NCI-H128 (cell line): ENCODE measurements around the gene ORM1.

Experiments
- DNase-seq: peaks from one replicate; lab custom pipeline; 2025; ENCODE audit not compliant: unreplicated experiment; lab: John Stamatoyannopoulos, UW

The ORM1 gene

DNA sequence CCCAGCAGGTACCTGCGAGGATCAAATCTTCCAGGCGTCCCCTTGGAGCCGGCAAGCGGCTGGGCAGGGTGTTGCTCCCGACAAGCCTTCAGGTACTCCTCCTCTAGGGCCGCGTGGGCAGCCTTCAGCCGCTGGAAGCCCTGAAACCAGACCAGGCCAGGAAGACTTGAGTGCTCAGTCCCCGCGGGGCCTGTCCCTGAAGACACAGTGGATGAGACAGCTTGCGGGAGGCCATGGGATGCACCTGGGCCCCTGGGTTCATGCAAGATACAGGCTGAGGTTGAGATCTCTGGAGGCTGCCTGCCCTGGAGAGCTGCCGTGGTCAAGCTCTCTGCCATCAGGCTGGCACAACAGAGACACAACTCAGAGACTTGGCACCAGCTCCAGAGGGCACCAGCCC lies 39.5 kb downstream of the ORM1 start:
- no peak for DNase-seq

DNA sequence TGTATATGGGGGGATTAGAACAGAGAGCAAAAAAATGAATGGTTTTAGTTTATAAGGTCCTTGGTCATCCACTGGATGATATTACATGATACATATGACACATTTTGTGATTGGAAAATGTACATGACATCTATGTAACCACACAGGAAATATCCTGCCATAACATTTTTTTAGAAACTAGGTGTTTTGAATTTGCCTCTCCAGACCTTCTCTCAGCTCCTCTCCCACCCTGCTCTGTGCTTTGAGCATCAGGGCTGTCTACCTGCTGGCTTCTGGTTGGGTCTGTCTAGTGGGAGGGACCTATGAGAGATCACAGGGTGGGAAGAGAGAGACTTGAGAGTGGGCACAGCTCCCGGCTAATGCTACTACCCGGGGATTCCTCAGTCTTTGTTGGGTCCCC lies 40.5 kb downstream of the ORM1 start:
- DNase-seq, result no peak

GRCh38 chr9:114364134-114365041 lies 41.5 kb downstream of the ORM1 start:
- no peak for DNase-seq

GRCh38 chr9:114365194-114365593 lies 42.3 kb downstream of the ORM1 start:
- no peak for DNase-seq

DNA sequence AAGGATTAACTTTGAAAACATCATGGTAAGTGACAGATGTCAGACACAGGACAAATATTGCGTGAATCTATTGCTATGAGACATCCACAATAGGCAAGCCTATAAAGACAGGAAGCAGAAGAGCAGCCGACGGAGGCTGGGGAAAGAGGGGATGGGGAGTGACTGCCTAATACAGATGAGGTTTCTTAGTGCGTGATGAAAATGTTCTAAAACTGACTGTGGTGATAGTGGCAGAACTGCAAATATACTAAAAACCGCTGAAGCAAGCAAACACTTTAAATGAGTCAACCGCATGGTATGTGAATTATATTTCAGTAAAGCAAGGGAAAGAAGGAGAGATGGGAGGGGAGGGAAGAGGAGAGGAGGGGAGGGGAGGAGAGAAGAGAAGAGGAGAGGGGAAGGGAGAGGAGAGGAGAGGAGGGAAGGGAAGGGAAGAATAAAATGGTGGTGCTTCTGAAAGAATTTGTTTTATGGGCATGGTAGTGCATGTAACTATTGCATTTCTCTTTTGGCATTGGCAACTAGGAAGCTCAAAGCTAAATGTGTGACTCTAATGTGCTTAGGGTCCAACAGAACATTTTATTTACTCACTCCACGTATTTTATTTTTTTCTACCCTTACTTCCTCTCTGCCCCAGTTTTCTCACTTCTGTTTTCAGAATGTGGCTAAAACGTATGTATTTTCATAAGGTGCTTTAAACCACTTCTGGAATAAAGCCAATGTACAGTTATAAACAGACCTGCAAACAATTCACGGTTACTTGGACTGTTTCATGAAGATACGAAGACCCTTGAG lies 43.6 kb downstream of the ORM1 start:
- DNase-seq, result no peak

DNA sequence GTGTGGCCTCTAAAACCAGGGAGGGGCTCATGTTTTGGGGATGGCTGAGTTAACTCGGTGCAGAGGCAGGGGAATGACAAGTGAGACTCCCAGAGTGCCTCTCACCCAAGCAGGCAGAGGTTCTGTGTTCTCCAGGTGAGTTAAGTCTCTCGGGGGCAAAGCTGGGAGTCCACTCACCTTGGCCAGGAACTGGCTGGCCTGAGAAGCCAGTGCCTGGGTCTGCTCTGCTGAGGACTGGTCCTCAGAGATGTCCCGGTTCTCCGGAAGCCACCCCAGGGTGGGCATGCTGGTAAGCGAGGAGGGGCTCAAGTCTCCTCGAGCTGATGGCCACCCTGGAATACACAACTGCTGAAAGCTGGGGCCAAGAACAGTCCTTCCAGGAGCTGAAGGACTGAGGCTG lies 44.5 kb downstream of the ORM1 start:
- DNase-seq, result no peak

- DNase-seq, result no peak
These were observed 45.1 kb downstream of the ORM1 start for GRCh38 chr9:114367772-114368569.

- no peak for DNase-seq
These were observed 46.6 kb downstream of the ORM1 start for GRCh38 chr9:114369216-114370130.

DNA sequence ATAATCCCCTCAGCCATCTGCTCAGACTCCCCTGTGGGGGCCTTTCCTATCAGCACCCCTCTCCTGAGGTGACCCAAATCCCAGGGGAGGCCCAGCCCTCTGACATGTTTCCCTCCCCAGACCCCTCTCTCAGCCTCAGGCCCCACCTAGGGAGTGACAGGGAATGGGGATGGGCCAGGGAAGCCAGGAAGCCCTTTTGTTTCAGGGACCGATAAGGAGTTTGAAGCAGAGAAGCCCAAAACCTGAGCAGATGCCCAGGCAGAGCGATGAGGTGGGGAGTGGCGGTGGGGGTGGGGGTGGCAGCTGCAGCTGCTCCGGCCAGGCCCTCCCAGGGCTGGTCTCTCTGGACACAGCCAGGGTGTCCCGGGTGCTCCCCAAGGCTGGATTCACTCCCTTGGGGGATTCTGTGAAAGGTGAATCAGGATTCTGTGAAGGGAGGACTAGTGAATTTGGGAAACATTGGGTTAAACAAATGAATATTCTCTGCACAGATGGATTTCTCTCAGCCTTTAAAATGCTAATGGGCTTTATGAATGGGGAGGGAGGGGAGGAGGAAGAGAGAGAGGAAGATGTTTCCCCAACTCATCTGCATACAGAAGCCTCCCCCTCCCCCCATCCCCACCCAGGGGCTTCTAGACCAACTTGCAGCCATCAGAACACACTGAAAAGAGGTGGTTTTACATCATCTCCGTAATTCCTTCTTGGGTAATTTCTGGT lies 47.5 kb downstream of the ORM1 start:
- no peak for DNase-seq

DNA sequence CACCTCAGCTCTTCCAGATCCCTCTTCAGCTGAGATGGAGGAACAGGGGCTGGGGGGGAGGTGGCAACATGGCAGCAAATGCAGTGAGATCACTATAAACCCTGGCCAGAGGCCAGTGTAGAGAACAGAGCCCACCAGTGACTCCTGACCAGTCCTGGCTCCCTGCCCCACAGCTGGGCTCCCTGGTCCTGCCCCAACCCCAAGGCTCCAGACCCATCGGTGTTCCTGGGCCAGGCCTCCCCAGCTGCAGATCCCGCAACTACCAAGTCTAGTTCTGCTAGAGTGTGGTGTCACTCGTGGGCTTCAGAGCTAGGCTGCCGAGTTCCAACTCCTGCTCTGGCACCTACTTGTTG lies 48.0 kb downstream of the ORM1 start:
- no peak for DNase-seq

- DNase-seq, result no peak
These were observed 48.5 kb downstream of the ORM1 start for GRCh38 chr9:114371343-114371944.

- DNase-seq, result no peak
These were observed 49.3 kb downstream of the ORM1 start for GRCh38 chr9:114371973-114372917.

- DNase-seq, result no peak
These were observed 50.1 kb downstream of the ORM1 start for GRCh38 chr9:114372921-114373448.

- DNase-seq, result no peak
These were observed 51.2 kb downstream of the ORM1 start for GRCh38 chr9:114373960-114374730.

GRCh38 chr9:114374936-114375335 lies 52.0 kb downstream of the ORM1 start:
- DNase-seq, result no peak

GRCh38 chr9:114375386-114376175 lies 52.7 kb downstream of the ORM1 start:
- DNase-seq, result no peak
